Adrenal gland (tissue), 19 donors: ENCODE results near the gene DNALI1. TPM values are rescaled to one million over a fixed set of nuclear protein-coding genes. Genes with fewer than 3 reads are reported as not detected.

Source experiments
- DNase-seq, 7 donors: peaks; one replicate each; pipeline ENCODE4 v3.0.0-alpha.2; 2019 to 2020
- H3K27ac ChIP-seq, 5 donors: fragments of 200-600 bp; sonication (generic) in 4 of 5; 1 replicate in 3 of 5; 2 replicates in 2 of 5; pipeline versions ENCODE4 v1.5.1 to v1.8.0; 2016 to 2020; ENCODE audit warnings: mild to moderate bottlenecking in 1 of 5
- H3K27me3 ChIP-seq: fragments of 200-600 bp; 2 replicates; pipeline ENCODE4 v1.8.0; 2021
- H3K36me3 ChIP-seq, 2 donors: fragments of 200-600 bp; replicated peaks in 1 of 2; 1 replicate in 1 of 2; 2 replicates in 1 of 2; pipeline versions ENCODE4 v1.5.1 to v1.8.0; 2018 to 2022
- H3K4me1 ChIP-seq, 2 donors: fragments of 200-600 bp; replicated peaks in 1 of 2; 1 replicate in 1 of 2; 2 replicates in 1 of 2; pipeline versions ENCODE4 v1.5.1 to v1.8.0; 2018 to 2021
- H3K4me3 ChIP-seq, 4 donors: fragments of 200-600 bp; sonication (generic) in 3 of 4; one replicate each; pipeline ENCODE4 v1.5.1; 2016 to 2018
- H3K9me3 ChIP-seq, 3 donors: fragments of 200-600 bp; sonication (generic) in 1 of 3; replicated peaks in 1 of 3; 1 replicate in 2 of 3; 2 replicates in 1 of 3; pipeline versions ENCODE4 v1.5.1 to v1.8.0; 2016 to 2021
- CTCF ChIP-seq, 6 experiments: fragments of 450-650 bp in 4 of 6; fragments of 200-600 bp in 2 of 6; sonication (generic) in 1 of 6; IDR thresholded peaks; 1 replicate in 5 of 6; 2 replicates in 1 of 6; pipeline versions ENCODE4 v1.5.1 to v1.8.0; 2016 to 2021; ENCODE audit warnings: antibody characterized with exemption in 6 of 6, mild to moderate bottlenecking in 2 of 6, moderate library complexity in 1 of 6
- POLR2A ChIP-seq, 2 donors: fragments of 450-650 bp; IDR thresholded peaks; one replicate each; pipeline ENCODE4 v1.6.1; 2017; ENCODE audit warnings: antibody characterized with exemption in 2 of 2, mild to moderate bottlenecking in 2 of 2, moderate library complexity in 1 of 2
- WGBS, 4 donors: extraction: QIAGEN DNeasy Blood & Tissue Kit in 2 of 4; methylation state at CpG; one replicate each; pipeline versions ENCODE4 v1.1.5 to v1.1.7; 2013 to 2017; 5-methylcytosine and 5-hydroxymethylcytosine counted together
- intact Hi-C, 2 donors: fragments of 100-400 bp; cut with DNase I; formaldehyde crosslinking; loops; one replicate each; pipeline versions ENCODE4 v1.14.1 to v1.15.0; 2022 to 2023
- long read RNA-seq, 10 donors: library from polyadenylated mRNA in 3 of 10; unstranded in 2 of 10; stranded (forward) in 1 of 10; transcript quantifications; one replicate each; pipeline ENCODE4 v2.0.0 and lab custom pipeline, GENCODE V29; 2021 to 2026
- polyA plus RNA-seq, 3 donors: library from polyadenylated mRNA; stranded (reverse); fragments of 200-250 nt in 2 of 3; fragments of 350-450 nt in 1 of 3; fragmentation: Illumina TruSeq in 1 of 3; extraction: RNeasy Lipid Tissue Mini Kit (QIAGEN cat#74804) in 1 of 3; gene quantifications; one replicate each; pipeline ENCODE4 v1.2.3, GENCODE V29; 2013 to 2014
- total RNA-seq, 9 donors: library from RNA; depleted of rRNA in 4 of 9; stranded (reverse); fragments of >200 nt in 4 of 9; fragments of 120-200 nt in 1 of 9; fragmentation: NEBNext Ultra II Directional in 1 of 9; extraction: Animal tissue kit (Norgen Biotek cat#: 25700) in 1 of 9; gene quantifications; one replicate each; pipeline versions ENCODE4 v1.1.0 to v1.2.4, GENCODE V29; 2013 to 2023
- donor health status: healthy with polysubstance abuse.
- donor health status: Bipolar disorder and iron deficiency.
- donor health status: DM: yes; HTN: yes; CAD: no.
- donor health status: DM: no; HTN: no; CAD: no.
- donor health status: DM: no; HTN: no; CAD: no.
- donor health status: DM: yes; HTN: yes; CAD: no.

Gene DNALI1
- 10 to 100 TPM in 5 of 9 donors, 1 to 10 TPM in 4; 6.1 to 23.2 (median 11.7) TPM for total RNA-seq
- polyA plus RNA-seq, result 10 to 100 TPM; 15.3 to 41.6 (median 37.9) TPM
- long read RNA-seq, donor 1, transcript DNALI1-201 (6 exons, 2,649 nt), result major isoform, 7 of 11 reads
- long read RNA-seq, donor 1, partial matches to known transcripts, result 0 of 11 reads
- long read RNA-seq, donor 1, other reads (novel, unspliced or antisense), result 0 of 11 reads
- long read RNA-seq, donor 2, transcript DNALI1-201 (6 exons, 2,649 nt), result major isoform, 5 of 91 reads
- long read RNA-seq, donor 2, partial matches to known transcripts, result 52 of 91 reads
- long read RNA-seq, donor 2, other reads (novel, unspliced or antisense), result 29 of 91 reads
- long read RNA-seq, donor 3, transcript DNALI1-201 (6 exons, 2,649 nt), result major isoform, 6 of 10 reads
- long read RNA-seq, donor 3, partial matches to known transcripts, result 0 of 10 reads
- long read RNA-seq, donor 3, other reads (novel, unspliced or antisense), result 0 of 10 reads
- long read RNA-seq, donor 4, transcript DNALI1-201 (6 exons, 2,649 nt), result major isoform, 9 of 11 reads
- long read RNA-seq, donor 4, partial matches to known transcripts, result 0 of 11 reads
- long read RNA-seq, donor 4, other reads (novel, unspliced or antisense), result 1 of 11 reads
- long read RNA-seq, donor 5, transcript DNALI1-201 (6 exons, 2,649 nt), result major isoform, 9 of 11 reads
- long read RNA-seq, donor 5, partial matches to known transcripts, result 0 of 11 reads
- long read RNA-seq, donor 5, other reads (novel, unspliced or antisense), result 2 of 11 reads
- long read RNA-seq, donor 6, partial matches to known transcripts, result 0 of 6 reads
- long read RNA-seq, donor 6, other reads (novel, unspliced or antisense), result 1 of 6 reads
- long read RNA-seq, donor 7, transcript DNALI1-201 (6 exons, 2,649 nt), result major isoform, 6 of 6 reads
- long read RNA-seq, donor 7, partial matches to known transcripts, result 0 of 6 reads
- long read RNA-seq, donor 7, other reads (novel, unspliced or antisense), result 0 of 6 reads
- long read RNA-seq, donor 8, transcript DNALI1-201 (6 exons, 2,649 nt), result major isoform, 5 of 10 reads
- long read RNA-seq, donor 8, partial matches to known transcripts, result 0 of 10 reads
- long read RNA-seq, donor 8, other reads (novel, unspliced or antisense), result 0 of 10 reads
- long read RNA-seq, donor 9, transcript DNALI1-201 (6 exons, 2,649 nt), result major isoform, 6 of 9 reads
- long read RNA-seq, donor 9, partial matches to known transcripts, result 0 of 9 reads
- long read RNA-seq, donor 9, other reads (novel, unspliced or antisense), result 0 of 9 reads
- long read RNA-seq, donor 10, partial matches to known transcripts, result 0 of 2 reads
- long read RNA-seq, donor 10, other reads (novel, unspliced or antisense), result 0 of 2 reads

GRCh38 chr1:37556712-37557196 lies at the start of gene DNALI1:
Gene DNALI1, plus strand, starts transcription at chr1:37556940. Its CDS starts 55 bp downstream, at chr1:37556995.
- H3K27ac ChIP-seq, result peak within 1 kb of the TSS in 3 of 5 donors; percentile 16 to 52 (median 44)
- no peaks in the 10 kb centered on the region for H3K9me3 ChIP-seq
- peak; percentile 90 to 97 (median 95) for DNase-seq
- TF ChIP-seq CTCF (IDR thresholded peaks at IDR 0.05), result no peak
- TF ChIP-seq POLR2A (IDR thresholded peaks at IDR 0.05), result peak in 1 of 2 donors; percentile 39
- WGBS, 4 donors, result 8 to 18% (median 10%) methylated on average over 23 to 31 of the region's 31 CpGs
- peak within 1 kb of the TSS in 3 of 4 donors; percentile 39 to 56 (median 53) for H3K4me3 ChIP-seq
- no peaks in the 10 kb centered on the region for H3K27me3 ChIP-seq
- H3K36me3 ChIP-seq, result peaks cover 0 to 8% of the 10 kb centered on the region in 2 donors
- intact Hi-C loops, result no loop called here
- peaks cover 23 to 26% of the 10 kb centered on the region in 2 donors for H3K4me1 ChIP-seq

DNA sequence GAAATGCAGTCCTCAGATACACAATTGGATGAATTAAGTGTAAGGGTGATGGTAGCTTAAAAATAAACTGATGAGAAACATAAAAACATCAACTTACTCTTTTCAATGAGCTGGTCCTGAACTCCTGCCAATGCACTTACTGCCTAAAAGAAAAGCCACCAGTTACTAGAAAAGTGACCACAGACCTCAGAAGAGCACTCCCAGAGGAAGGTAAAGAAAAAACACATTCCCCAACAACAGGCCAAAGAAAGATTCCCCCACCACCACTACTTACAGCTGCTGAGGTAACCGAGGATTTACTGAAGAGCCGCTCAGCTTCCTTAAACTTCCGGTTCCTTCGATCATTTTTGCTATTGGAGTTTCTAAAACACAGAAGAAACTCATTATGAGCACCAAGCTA lies 47.6 kb upstream of the DNALI1 start:
- Histone ChIP-seq H3K36me3 (peaks cover 0 to 48% of the 10 kb centered on the region in 2 donors), H3K4me3 (no peak overlapping the region), H3K27ac (no peak overlapping the region), H3K27me3 (no peaks in the 10 kb centered on the region), H3K4me1 (peaks cover 7 to 15% of the 10 kb centered on the region in 2 donors), H3K9me3 (no peaks in the 10 kb centered on the region)
- no peak for TF ChIP-seq POLR2A (IDR thresholded peaks at IDR 0.05)
- no peak for TF ChIP-seq CTCF (IDR thresholded peaks at IDR 0.05)
- 83 to 89% (median 87%) methylated on average over 4 of the region's 4 CpGs for WGBS, 4 donors
- intact Hi-C loops, result no loop called here
- no peak for DNase-seq

- WGBS, 4 donors, result 3 to 6% (median 4%) methylated on average over 16 to 26 of the region's 26 CpGs
- Histone ChIP-seq H3K9me3 (no peaks in the 10 kb centered on the region), H3K4me3 (peak overlapping the region; percentile 53 to 98 (median 72)), H3K27ac (peak overlapping the region; percentile 90 to 98 (median 96)), H3K4me1 (peaks cover 7 to 19% of the 10 kb centered on the region in 2 donors), H3K36me3 (peaks cover 0 to 24% of the 10 kb centered on the region in 2 donors), H3K27me3 (no peaks in the 10 kb centered on the region)
- no peak for TF ChIP-seq CTCF (IDR thresholded peaks at IDR 0.05)
- DNase-seq, result peak in 5 of 7 donors; percentile 18 to 61 (median 30)
- intact Hi-C loops, result no loop called here
These were observed 42.9 kb upstream of the DNALI1 start for GRCh38 chr1:37513795-37514349.
